ENCODE results near the gene MTX2.

The MTX2 gene

GRCh38 chr2:176380341-176380740, 111.1 kb downstream of the MTX2 start:
- TF ChIP-seq EZH2phosphoT487 (conservative IDR thresholded peaks at IDR 0.05; ENCODE audit: low read length) (no peak), CTCF (IDR thresholded peaks at IDR 0.05; ENCODE audit: insufficient read depth, low read length, poor library complexity, severe bottlenecking) (no peak)
- no peak overlapping the region for H3K27ac ChIP-seq (ENCODE audit: low read depth, low read length)
- H3K79me2 ChIP-seq (ENCODE audit: insufficient read depth, low read length), result no peaks in the 10 kb centered on the region
- no peaks in the 10 kb centered on the region for H3K36me3 ChIP-seq (ENCODE audit: low read length)
- no peaks in the 10 kb centered on the region for H4K20me1 ChIP-seq (ENCODE audit: low read depth, low read length)
- H3K9me3 ChIP-seq (ENCODE audit: insufficient read depth, low read length), result 0 out of 2 replicates have a peak, but pooled peaks cover 3% of the 10 kb centered on the region
- H3K27me3 ChIP-seq (ENCODE audit: low read length), result no peaks in the 10 kb centered on the region
- no peak overlapping the region for H3K9ac ChIP-seq (ENCODE audit: low read length)
- H3K9me2 ChIP-seq (replicated peaks; ENCODE audit: insufficient read depth, low read length), result no peaks in the 10 kb centered on the region
- no peak overlapping the region for H2AFZ ChIP-seq (ENCODE audit: low read depth, low read length, severe bottlenecking)
- no peak overlapping the region for H3K4me2 ChIP-seq (ENCODE audit: low read depth, low read length, poor library complexity, severe bottlenecking)
- H3K4me3 ChIP-seq (ENCODE audit: insufficient read depth, low read length, poor library complexity, severe bottlenecking), result no peak overlapping the region
- no peaks in the 10 kb centered on the region for H3F3A ChIP-seq (ENCODE audit: insufficient read depth)

GRCh38 chr2:176383100-176383499, 113.9 kb downstream of the MTX2 start:
- Histone ChIP-seq H2AFZ (ENCODE audit: low read depth, low read length, severe bottlenecking) (no peak overlapping the region), H4K20me1 (ENCODE audit: low read depth, low read length) (no peaks in the 10 kb centered on the region), H3K27ac (ENCODE audit: low read depth, low read length) (no peak overlapping the region), H3K4me3 (ENCODE audit: insufficient read depth, low read length, poor library complexity, severe bottlenecking) (no peak overlapping the region), H3K9me2 (replicated peaks; ENCODE audit: insufficient read depth, low read length) (no peaks in the 10 kb centered on the region), H3K79me2 (ENCODE audit: insufficient read depth, low read length) (no peaks in the 10 kb centered on the region), H3F3A (ENCODE audit: insufficient read depth) (no peaks in the 10 kb centered on the region), H3K36me3 (ENCODE audit: low read length) (no peaks in the 10 kb centered on the region), H3K9ac (ENCODE audit: low read length) (no peak overlapping the region), H3K27me3 (ENCODE audit: low read length) (no peaks in the 10 kb centered on the region), H3K4me2 (ENCODE audit: low read depth, low read length, poor library complexity, severe bottlenecking) (no peak overlapping the region), H3K9me3 (ENCODE audit: insufficient read depth, low read length) (no peaks in the 10 kb centered on the region)
- TF ChIP-seq EZH2phosphoT487 (conservative IDR thresholded peaks at IDR 0.05; ENCODE audit: low read length) (no peak), CTCF (IDR thresholded peaks at IDR 0.05; ENCODE audit: insufficient read depth, low read length, poor library complexity, severe bottlenecking) (no peak)

- Histone ChIP-seq H2AFZ (ENCODE audit: low read depth, low read length, severe bottlenecking) (no peak overlapping the region), H3K4me3 (ENCODE audit: insufficient read depth, low read length, poor library complexity, severe bottlenecking) (no peak overlapping the region), H3K27ac (ENCODE audit: low read depth, low read length) (no peak overlapping the region), H3K36me3 (ENCODE audit: low read length) (no peaks in the 10 kb centered on the region), H3K4me2 (ENCODE audit: low read depth, low read length, poor library complexity, severe bottlenecking) (no peak overlapping the region), H3K9me2 (replicated peaks; ENCODE audit: insufficient read depth, low read length) (no peaks in the 10 kb centered on the region), H4K20me1 (ENCODE audit: low read depth, low read length) (no peaks in the 10 kb centered on the region), H3F3A (ENCODE audit: insufficient read depth) (no peaks in the 10 kb centered on the region), H3K9ac (ENCODE audit: low read length) (no peak overlapping the region), H3K9me3 (ENCODE audit: insufficient read depth, low read length) (no peaks in the 10 kb centered on the region), H3K79me2 (ENCODE audit: insufficient read depth, low read length) (no peaks in the 10 kb centered on the region), H3K27me3 (ENCODE audit: low read length) (no peaks in the 10 kb centered on the region)
- TF ChIP-seq EZH2phosphoT487 (conservative IDR thresholded peaks at IDR 0.05; ENCODE audit: low read length), result no peak
These were observed 114.7 kb downstream of the MTX2 start for GRCh38 chr2:176383836-176384442.

GRCh38 chr2:176385219-176385759, 116.0 kb downstream of the MTX2 start:
- no peak overlapping the region for H3K4me2 ChIP-seq (ENCODE audit: low read depth, low read length, poor library complexity, severe bottlenecking)
- H3K79me2 ChIP-seq (ENCODE audit: insufficient read depth, low read length), result no peaks in the 10 kb centered on the region
- H3K27ac ChIP-seq (ENCODE audit: low read depth, low read length), result no peak overlapping the region
- H3K36me3 ChIP-seq (ENCODE audit: low read length), result no peaks in the 10 kb centered on the region
- no peak overlapping the region for H3K4me3 ChIP-seq (ENCODE audit: insufficient read depth, low read length, poor library complexity, severe bottlenecking)
- H2AFZ ChIP-seq (ENCODE audit: low read depth, low read length, severe bottlenecking), result no peak overlapping the region
- H3K9me3 ChIP-seq (ENCODE audit: insufficient read depth, low read length), result no peaks in the 10 kb centered on the region
- H3K9ac ChIP-seq (ENCODE audit: low read length), result no peak overlapping the region
- H3F3A ChIP-seq (ENCODE audit: insufficient read depth), result no peaks in the 10 kb centered on the region
- no peak for TF ChIP-seq CTCF (IDR thresholded peaks at IDR 0.05; ENCODE audit: insufficient read depth, low read length, poor library complexity, severe bottlenecking)
- no peak for TF ChIP-seq EZH2phosphoT487 (conservative IDR thresholded peaks at IDR 0.05; ENCODE audit: low read length)
- no peaks in the 10 kb centered on the region for H3K9me2 ChIP-seq (replicated peaks; ENCODE audit: insufficient read depth, low read length)
- no peaks in the 10 kb centered on the region for H3K27me3 ChIP-seq (ENCODE audit: low read length)
- no peaks in the 10 kb centered on the region for H4K20me1 ChIP-seq (ENCODE audit: low read depth, low read length)
